ENCODE measurements around the gene MUCL3.

- TF ChIP-seq ZC3H10 (CRISPR knock-in tag; IDR thresholded peaks at IDR 0.05) (no peak), ARNTL (CRISPR knock-in tag; IDR thresholded peaks at IDR 0.05; ENCODE audit: borderline replicate concordance, low read depth) (no peak), SNAI2 (CRISPR knock-in tag; IDR thresholded peaks at IDR 0.05) (no peak), TCF4 (CRISPR knock-in tag; IDR thresholded peaks at IDR 0.05; ENCODE audit: borderline replicate concordance) (no peak), ZFP3 (CRISPR knock-in tag; IDR thresholded peaks at IDR 0.05) (no peak), GLIS3 (CRISPR knock-in tag; IDR thresholded peaks at IDR 0.05) (no peak), POU6F1 (CRISPR knock-in tag; IDR thresholded peaks at IDR 0.05; ENCODE audit: borderline replicate concordance, low read depth) (no peak)
Measured at GRCh38 chr6:30894935-30895334, 45.8 kb upstream of the MUCL3 start.

All from SK-N-SH treated with all-trans-retinoic acid at 6 μM for 48 hours (cell line).